Panc1 (cell line): ENCODE data around the gene SETDB2.

Experiments
- CTCF ChIP-seq: fragments of 450-650 bp; IDR thresholded peaks from 2 replicates; pipeline ENCODE4 v1.5.1; 2017; ENCODE audit warnings: mild to moderate bottlenecking
- POLR2AphosphoS5 ChIP-seq: IDR thresholded peaks from 2 replicates; pipeline ENCODE4 v1.6.1; 2012; ENCODE audit warnings: mild to moderate bottlenecking, low read depth, low read length, moderate library complexity
- REST ChIP-seq, 2 experiments: IDR thresholded peaks; 2 replicates each; pipeline ENCODE4 v1.6.1; 2011 to 2012; ENCODE audit warnings: low read depth in 2 of 2, control low read depth in 1 of 2, low read length in 1 of 2, mild to moderate bottlenecking in 1 of 2, moderate library complexity in 1 of 2; ENCODE audit not compliant: insufficient read depth in 1 of 2
- TCF7L2 ChIP-seq: IDR thresholded peaks from 2 replicates; pipeline ENCODE4 v1.6.1; 2011; ENCODE audit warnings: mild to moderate bottlenecking, low read depth, low read length, inconsistent platforms

DNA sequence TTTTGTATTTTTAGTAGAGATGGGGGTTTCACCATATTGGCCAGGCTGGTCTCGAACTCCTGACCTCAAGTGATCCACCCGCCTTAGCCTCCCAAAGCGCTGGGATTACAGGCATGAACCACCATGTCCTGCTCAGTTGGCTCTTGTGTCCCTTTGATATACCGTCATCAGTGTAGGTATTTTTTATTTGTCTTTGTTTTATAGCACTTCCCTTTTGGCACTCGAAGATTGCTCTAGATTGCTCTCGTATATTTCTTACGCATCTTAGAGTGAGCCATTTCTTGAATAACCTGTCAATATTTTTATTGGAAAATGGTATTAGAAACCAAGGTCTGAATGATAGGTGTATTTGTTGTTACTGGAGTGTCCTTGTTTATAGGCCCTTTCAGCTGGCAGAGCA, 9.4 kb downstream of the SETDB2 start:
- no peak for TF ChIP-seq TCF7L2
- TF ChIP-seq POLR2AphosphoS5, result no peak
- no peak for TF ChIP-seq CTCF
- no peak for TF ChIP-seq REST (IDR thresholded peaks at IDR 0.05; ENCODE audit: insufficient read depth in 1 of 2, low read depth in 2 of 2, low read length in 1 of 2)
